Gastroesophageal sphincter (tissue), 4 donors: ENCODE data around the gene ANKK1. TPM values are rescaled to one million over a fixed set of nuclear protein-coding genes. Genes with fewer than 3 reads are reported as not detected.

Source experiments
- ATAC-seq: fragments of 150-250 bp; one replicate; pipeline ENCODE4 v1.9.1; 2016; ENCODE audit warnings: mild to moderate bottlenecking, moderate library complexity
- H3K27ac ChIP-seq, 4 donors: fragments of 200-600 bp; sonication (generic) in 3 of 4; 1 replicate in 3 of 4; 2 replicates in 1 of 4; pipeline ENCODE4 v1.5.1; 2016 to 2019
- H3K27me3 ChIP-seq: fragments of 200-600 bp; sonication (generic); one replicate; pipeline ENCODE4 v1.5.1; 2019
- H3K36me3 ChIP-seq, 2 donors: fragments of 200-600 bp; sonication (generic); one replicate each; pipeline ENCODE4 v1.5.1; 2019; ENCODE audit warnings: control low read depth in 1 of 2
- H3K4me1 ChIP-seq, 3 donors: fragments of 200-600 bp; sonication (generic); 1 replicate in 2 of 3; 2 replicates in 1 of 3; pipeline ENCODE4 v1.5.1; 2016 to 2019; ENCODE audit warnings: control low read depth in 2 of 3
- H3K4me3 ChIP-seq, 2 donors: fragments of 200-600 bp; sonication (generic); one replicate each; pipeline ENCODE4 v1.5.1; 2019; ENCODE audit warnings: mild to moderate bottlenecking in 1 of 2, moderate library complexity in 1 of 2
- H3K9me3 ChIP-seq, 3 donors: fragments of 200-600 bp; sonication (generic); one replicate each; pipeline ENCODE4 v1.5.1; 2017 to 2019; ENCODE audit warnings: control low read depth in 2 of 3
- CTCF ChIP-seq, 4 experiments: fragments of 200-600 bp in 2 of 4; fragments of 450-650 bp in 2 of 4; sonication (generic) in 1 of 4; IDR thresholded peaks; one replicate each; pipeline ENCODE4 v1.5.1; 2017 to 2019; ENCODE audit warnings: antibody characterized with exemption in 4 of 4, mild to moderate bottlenecking in 2 of 4, moderate library complexity in 2 of 4
- EP300 ChIP-seq: sonication (generic); formaldehyde crosslinking; IDR thresholded peaks from one replicate; pipeline ENCODE4 v1.6.1; 2017; ENCODE audit warnings: antibody characterized with exemption, mild to moderate bottlenecking
- POLR2A ChIP-seq, 2 donors: fragments of 450-650 bp; IDR thresholded peaks; one replicate each; pipeline ENCODE4 v1.6.1; 2017; ENCODE audit warnings: antibody characterized with exemption in 2 of 2, mild to moderate bottlenecking in 2 of 2, moderate library complexity in 1 of 2
- POLR2AphosphoS5 ChIP-seq: sonication (generic); formaldehyde crosslinking; IDR thresholded peaks from one replicate; pipeline ENCODE4 v1.6.1; 2017; ENCODE audit warnings: antibody characterized with exemption
- WGBS, 2 donors: methylation state at CpG; one replicate each; pipeline ENCODE4 v1.1.5; 2018; ENCODE audit warnings: low coverage in 1 of 2; 5-methylcytosine and 5-hydroxymethylcytosine counted together
- total RNA-seq, 4 donors: library from RNA; depleted of rRNA; stranded (reverse); fragments of >200 nt; gene quantifications; one replicate each; pipeline ENCODE4 v1.1.0, GENCODE V29; 2016

The ANKK1 gene
- total RNA-seq, 4 donors from 2014 or later: 0.27 TPM; not detected in 2

- WGBS, 2 donors: 85% methylated on average over 6 of the region's 21 CpGs; no CpG with 5 or more reads in 1 of the 2 donors
- Histone ChIP-seq H3K27me3 (no peaks in the 10 kb centered on the region), H3K4me3 (no peak overlapping the region), H3K9me3 (no peaks in the 10 kb centered on the region), H3K27ac (no peak overlapping the region), H3K36me3 (no peaks in the 10 kb centered on the region), H3K4me1 (no peaks in the 10 kb centered on the region)
- ATAC-seq: no peak
- TF ChIP-seq EP300: no peak
- TF ChIP-seq CTCF (IDR thresholded peaks at IDR 0.05): no peak
- no peak for TF ChIP-seq POLR2A (IDR thresholded peaks at IDR 0.05)
- no peak for TF ChIP-seq POLR2AphosphoS5
Measured at GRCh38 chr11:113410414-113411135, 23.0 kb downstream of the ANKK1 start.

- WGBS, 2 donors: 80% methylated on average over 1 of the region's 3 CpGs; no CpG with 5 or more reads in 1 of the 2 donors
Measured at GRCh38 chr11:113411536-113411935, 24.0 kb downstream of the ANKK1 start.

GRCh38 chr11:113412675-113413074 lies 25.1 kb downstream of the ANKK1 start:
- Histone ChIP-seq H3K9me3 (no peaks in the 10 kb centered on the region), H3K27ac (no peak overlapping the region), H3K36me3 (no peaks in the 10 kb centered on the region), H3K27me3 (no peaks in the 10 kb centered on the region), H3K4me3 (no peak overlapping the region), H3K4me1 (no peaks in the 10 kb centered on the region)
- TF ChIP-seq POLR2A (IDR thresholded peaks at IDR 0.05) (no peak), EP300 (no peak), CTCF (IDR thresholded peaks at IDR 0.05) (no peak), POLR2AphosphoS5 (no peak)
- no CpG with 5 or more reads among the region's 9 CpGs for WGBS, 2 donors
- no peak for ATAC-seq

More at GRCh38 chr11:113411536-113411935, 24.0 kb downstream of the ANKK1 start:
- ATAC-seq: no peak
- TF ChIP-seq EP300 (no peak), CTCF (IDR thresholded peaks at IDR 0.05) (no peak), POLR2A (IDR thresholded peaks at IDR 0.05) (no peak), POLR2AphosphoS5 (no peak)
- Histone ChIP-seq H3K36me3 (no peaks in the 10 kb centered on the region), H3K4me3 (no peak overlapping the region), H3K27ac (no peak overlapping the region), H3K9me3 (no peaks in the 10 kb centered on the region), H3K27me3 (no peaks in the 10 kb centered on the region), H3K4me1 (no peaks in the 10 kb centered on the region)

- no peaks in the 10 kb centered on the region for H3K36me3 ChIP-seq
- no peak overlapping the region for H3K27ac ChIP-seq
- 79 to 85% methylated on average over 2 to 9 of the region's 16 CpGs for WGBS, 2 donors
- H3K27me3 ChIP-seq: no peaks in the 10 kb centered on the region
- TF ChIP-seq POLR2A (IDR thresholded peaks at IDR 0.05): no peak
- no peak for TF ChIP-seq EP300
- TF ChIP-seq CTCF (IDR thresholded peaks at IDR 0.05): no peak
- no peak for TF ChIP-seq POLR2AphosphoS5
- no peaks in the 10 kb centered on the region for H3K9me3 ChIP-seq
- no peak for ATAC-seq
- no peak overlapping the region for H3K4me3 ChIP-seq
- no peaks in the 10 kb centered on the region for H3K4me1 ChIP-seq
Measured at GRCh38 chr11:113415343-113415742, 27.8 kb downstream of the ANKK1 start.

- Histone ChIP-seq H3K4me1 (no peaks in the 10 kb centered on the region), H3K27ac (no peak overlapping the region), H3K36me3 (no peaks in the 10 kb centered on the region), H3K4me3 (no peak overlapping the region), H3K27me3 (no peaks in the 10 kb centered on the region), H3K9me3 (no peaks in the 10 kb centered on the region)
- ATAC-seq: no peak
- 33 to 65% methylated on average over 1 to 2 of the region's 2 CpGs for WGBS, 2 donors
- TF ChIP-seq POLR2AphosphoS5 (no peak), EP300 (no peak), POLR2A (IDR thresholded peaks at IDR 0.05) (no peak), CTCF (IDR thresholded peaks at IDR 0.05) (no peak)
Measured at GRCh38 chr11:113417428-113417827, 29.8 kb downstream of the ANKK1 start.
